HT-29 (cell line): ENCODE results near the gene NUDT8. TPM values are rescaled to one million over a fixed set of nuclear protein-coding genes. Genes with fewer than 3 reads are reported as not detected.
A peak's percentile ranks its signal among the peaks of the same experiment; 100 is the strongest.
"Not testable (repeated sequence)": the region's sequence is repeated elsewhere in the genome, so short reads cannot be mapped to it uniquely, and the experiment has no call there.

Source experiments
- DNase-seq: peaks from one replicate; pipeline ENCODE4 v3.0.0-alpha.2; 2015; ENCODE audit warnings: low spot score
- small RNA-seq: library from RNA; depleted of rRNA; stranded (forward); fragments of <200 nt; gene quantifications from one replicate; pipeline ENCODE3, GENCODE V24; 2014
- total RNA-seq: library from RNA; depleted of rRNA; stranded (reverse); fragments of >200 nt; shearing (Covaris generic); gene quantifications from 2 replicates; pipeline ENCODE4 v1.2.3, GENCODE V29; 2014; rRNA removed

Gene NUDT8
- total RNA-seq, 1 experiment from 2014 or later = 72.9 TPM

GRCh38 chr11:67593565-67593905 lies 36.2 kb downstream of the NUDT8 start:
- DNase-seq = no peak

DNA sequence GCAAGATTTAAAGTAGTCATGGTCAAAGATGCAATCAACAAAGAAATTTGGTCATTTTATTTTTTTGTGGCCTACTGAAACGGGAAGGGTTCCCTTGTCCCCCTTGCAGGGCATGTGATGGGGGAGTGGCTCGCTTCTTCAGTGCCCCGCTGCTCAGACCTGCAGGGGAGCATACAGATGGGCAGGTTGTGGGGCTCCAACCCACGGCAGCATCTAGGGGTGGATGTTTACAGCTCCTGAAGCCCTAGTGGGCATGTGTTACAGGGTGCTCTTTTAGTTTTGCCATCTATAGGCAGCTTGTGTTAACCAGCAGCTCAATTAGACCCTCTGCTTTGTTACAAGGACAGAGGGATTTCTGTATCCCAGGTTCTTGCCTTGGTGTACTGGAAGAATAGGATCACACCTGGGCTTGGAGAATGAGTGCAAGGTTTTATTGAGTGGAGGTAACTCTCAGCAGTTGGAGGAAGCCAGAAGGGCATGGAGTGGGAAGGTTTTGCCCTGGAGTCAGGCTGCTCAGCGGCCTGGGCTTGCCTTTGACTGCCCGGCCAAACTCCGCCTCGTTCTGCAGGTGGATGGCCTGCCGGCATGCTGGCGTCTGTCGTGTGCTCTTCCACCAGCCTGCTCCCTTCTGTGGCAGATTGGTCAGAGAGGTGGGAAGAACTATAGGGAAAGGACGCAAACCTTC lies 36.7 kb downstream of the NUDT8 start:
- no peak for DNase-seq

DNA sequence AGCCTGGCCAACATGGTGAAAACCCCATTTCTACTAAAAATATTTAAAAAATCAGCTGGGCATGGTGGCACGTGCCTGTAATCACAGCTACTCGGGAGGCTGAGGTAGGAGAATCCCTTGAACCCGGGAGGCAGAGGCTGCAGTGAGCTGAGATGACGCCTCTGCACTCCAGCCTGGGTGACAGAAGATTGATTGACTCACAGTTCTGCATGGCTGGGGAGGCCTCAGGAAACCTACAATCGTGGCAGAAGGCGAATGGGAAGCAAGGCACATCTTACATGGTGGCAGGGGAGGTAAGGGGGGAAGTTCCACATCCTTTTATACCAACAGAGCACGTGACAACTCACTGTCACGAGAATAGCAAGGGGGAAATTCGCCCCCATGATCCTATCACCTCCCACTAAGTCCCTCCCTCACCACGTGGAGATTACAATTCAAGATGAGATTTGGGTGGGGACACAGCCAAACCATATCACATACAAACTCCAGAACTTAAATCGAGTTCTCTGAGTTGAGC lies 40.8 kb downstream of the NUDT8 start:
- not testable (repeated sequence) for DNase-seq

DNA sequence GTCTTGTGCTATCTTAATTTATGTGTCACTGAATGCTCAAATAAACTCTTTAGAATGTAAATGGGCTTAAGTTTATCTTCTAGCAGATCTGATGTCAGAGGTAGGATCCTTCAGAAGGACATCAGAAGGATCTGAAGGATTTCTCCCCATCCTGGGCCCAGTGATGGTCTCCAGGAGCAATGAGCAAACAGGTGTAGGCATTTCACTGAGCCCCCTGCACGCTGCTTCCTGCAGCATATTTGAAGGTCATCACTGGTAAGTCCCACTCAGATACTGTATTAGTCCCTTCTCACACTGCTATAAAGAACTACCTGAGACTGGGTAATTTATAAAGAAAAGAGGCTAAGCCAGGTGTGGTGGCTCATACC lies 41.6 kb downstream of the NUDT8 start:
- DNase-seq = no peak

- no peak for DNase-seq
Measured at GRCh38 chr11:67586568-67587250, 43.0 kb downstream of the NUDT8 start.

DNA sequence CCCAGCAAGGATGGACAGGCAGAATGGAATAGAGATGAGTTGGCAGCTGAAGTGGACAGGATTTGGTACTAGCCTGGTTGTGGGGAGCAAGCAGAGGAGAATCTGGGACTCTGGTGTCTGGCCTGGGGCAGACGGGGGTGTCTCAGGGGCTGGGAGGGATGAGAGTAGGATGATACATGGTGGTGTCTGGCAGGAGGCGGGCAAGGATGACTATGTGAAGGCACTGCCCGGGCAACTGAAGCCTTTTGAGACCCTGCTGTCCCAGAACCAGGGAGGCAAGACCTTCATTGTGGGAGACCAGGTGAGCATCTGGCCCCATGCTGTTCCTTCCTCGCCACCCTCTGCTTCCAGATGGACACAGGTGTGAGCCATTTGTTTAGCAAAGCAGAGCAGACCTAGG lies 43.8 kb downstream of the NUDT8 start:
- no peak for DNase-seq

- no peak for DNase-seq
Measured at GRCh38 chr11:67584881-67585873, 44.6 kb downstream of the NUDT8 start.

DNA sequence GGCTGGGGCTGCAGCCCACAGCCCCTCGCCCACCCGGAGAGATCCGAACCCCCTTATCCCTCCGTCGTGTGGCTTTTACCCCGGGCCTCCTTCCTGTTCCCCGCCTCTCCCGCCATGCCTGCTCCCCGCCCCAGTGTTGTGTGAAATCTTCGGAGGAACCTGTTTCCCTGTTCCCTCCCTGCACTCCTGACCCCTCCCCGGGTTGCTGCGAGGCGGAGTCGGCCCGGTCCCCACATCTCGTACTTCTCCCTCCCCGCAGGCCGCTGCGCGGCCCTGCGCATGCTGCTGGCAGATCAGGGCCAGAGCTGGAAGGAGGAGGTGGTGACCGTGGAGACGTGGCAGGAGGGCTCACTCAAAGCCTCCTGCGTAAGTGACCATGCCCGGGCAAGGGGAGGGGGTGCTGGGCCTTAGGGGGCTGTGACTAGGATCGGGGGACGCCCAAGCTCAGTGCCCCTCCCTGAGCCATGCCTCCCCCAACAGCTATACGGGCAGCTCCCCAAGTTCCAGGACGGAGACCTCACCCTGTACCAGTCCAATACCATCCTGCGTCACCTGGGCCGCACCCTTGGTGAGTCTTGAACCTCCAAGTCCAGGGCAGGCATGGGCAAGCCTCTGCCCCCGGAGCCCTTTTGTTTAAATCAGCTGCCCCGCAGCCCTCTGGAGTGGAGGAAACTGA lies 45.4 kb downstream of the NUDT8 start:
- DNase-seq = peak; percentile 77

GRCh38 chr11:67583247-67584204 lies 46.2 kb downstream of the NUDT8 start, which contains the start of gene GSTP1:
Gene GSTP1, plus strand, starts transcription at chr11:67583812. Its CDS starts 32 bp downstream, at chr11:67583844.
- peak; percentile 95 for DNase-seq

- DNase-seq = peak; percentile 43
Measured at GRCh38 chr11:67582011-67582410, 47.7 kb downstream of the NUDT8 start.

DNA sequence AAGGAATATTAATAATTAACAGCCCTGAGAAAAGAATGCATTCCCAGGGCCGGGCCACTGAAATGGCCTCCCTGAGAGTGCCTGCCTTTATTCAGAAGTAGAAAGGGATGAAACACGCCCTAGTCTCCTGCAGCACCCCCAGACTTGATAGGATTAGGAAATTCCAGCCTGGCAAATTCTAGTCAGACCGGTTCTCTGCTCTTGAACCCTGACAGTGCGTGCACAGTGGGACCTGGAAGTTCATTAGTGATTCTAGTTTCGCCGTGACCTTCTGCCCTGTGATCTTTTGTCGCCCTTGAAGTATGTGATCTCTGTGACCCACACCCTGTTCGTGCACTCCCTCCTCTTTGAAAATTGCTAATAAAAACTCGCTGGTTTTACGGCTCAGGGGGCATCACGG lies 48.3 kb downstream of the NUDT8 start:
- peak; percentile 79 for DNase-seq

- no peak for DNase-seq
Measured at GRCh38 chr11:67577951-67578350, 51.8 kb downstream of the NUDT8 start.

Small RNAs within 50 kb of the gene (small RNA-seq; reads per million reads assigned to genes)
- gene AP003385.3 = not detected

Other genes with a start within 250 kb of the NUDT8 start
- gene RAD9A, start 238.0 kb downstream of the NUDT8 start, total RNA-seq = 35.2 and 38.4 TPM in 2 replicates
- gene PPP1CA, start 228.1 kb downstream of the NUDT8 start, total RNA-seq = 610 and 631 TPM in 2 replicates
- gene TBC1D10C, start 225.9 kb downstream of the NUDT8 start, total RNA-seq = 0.15 TPM in 1 of 2 replicates, not detected in the other
- gene CARNS1, start 214.3 kb downstream of the NUDT8 start, total RNA-seq = 0.70 and 0.76 TPM in 2 replicates
- gene RPS6KB2, start 201.4 kb downstream of the NUDT8 start, total RNA-seq = 125 and 137 TPM in 2 replicates
- gene PTPRCAP, start 192.3 kb downstream of the NUDT8 start, total RNA-seq = 1.9 and 4.0 TPM in 2 replicates
- 357 and 366 TPM in 2 replicates for gene CORO1B, start 186.5 kb downstream of the NUDT8 start, total RNA-seq
- gene GPR152, start 177.2 kb downstream of the NUDT8 start, total RNA-seq = 0.34 TPM in 1 of 2 replicates, not detected in the other
- gene CABP4, start 174.6 kb downstream of the NUDT8 start, total RNA-seq = 11.8 and 16.2 TPM in 2 replicates
- 42.5 and 67.7 TPM in 2 replicates for gene TMEM134, start 160.7 kb downstream of the NUDT8 start, total RNA-seq
- gene AIP, start 146.9 kb downstream of the NUDT8 start, total RNA-seq = 149 and 151 TPM in 2 replicates
- 60.8 and 67.1 TPM in 2 replicates for gene PITPNM1, start 124.6 kb downstream of the NUDT8 start, total RNA-seq
- gene CDK2AP2, start 121.8 kb downstream of the NUDT8 start, total RNA-seq = 99.2 and 102 TPM in 2 replicates
- not detected in 2 replicates for gene CABP2, start 106.5 kb downstream of the NUDT8 start, total RNA-seq
- 2,847 and 3,158 TPM in 2 replicates for gene GSTP1, start 46.1 kb downstream of the NUDT8 start, total RNA-seq
- gene NDUFV1, start 23.0 kb downstream of the NUDT8 start, total RNA-seq = 384 and 431 TPM in 2 replicates
- 2.2 and 5.4 TPM in 2 replicates for gene TBX10, start 9.8 kb upstream of the NUDT8 start, total RNA-seq
- gene ACY3, start 20.8 kb upstream of the NUDT8 start, total RNA-seq = 2.0 and 7.3 TPM in 2 replicates
- gene ALDH3B2, start 44.7 kb upstream of the NUDT8 start, total RNA-seq = 1.1 TPM in 1 of 2 replicates, not detected in the other